ENCODE measurements around the gene DMXL1.

DNA sequence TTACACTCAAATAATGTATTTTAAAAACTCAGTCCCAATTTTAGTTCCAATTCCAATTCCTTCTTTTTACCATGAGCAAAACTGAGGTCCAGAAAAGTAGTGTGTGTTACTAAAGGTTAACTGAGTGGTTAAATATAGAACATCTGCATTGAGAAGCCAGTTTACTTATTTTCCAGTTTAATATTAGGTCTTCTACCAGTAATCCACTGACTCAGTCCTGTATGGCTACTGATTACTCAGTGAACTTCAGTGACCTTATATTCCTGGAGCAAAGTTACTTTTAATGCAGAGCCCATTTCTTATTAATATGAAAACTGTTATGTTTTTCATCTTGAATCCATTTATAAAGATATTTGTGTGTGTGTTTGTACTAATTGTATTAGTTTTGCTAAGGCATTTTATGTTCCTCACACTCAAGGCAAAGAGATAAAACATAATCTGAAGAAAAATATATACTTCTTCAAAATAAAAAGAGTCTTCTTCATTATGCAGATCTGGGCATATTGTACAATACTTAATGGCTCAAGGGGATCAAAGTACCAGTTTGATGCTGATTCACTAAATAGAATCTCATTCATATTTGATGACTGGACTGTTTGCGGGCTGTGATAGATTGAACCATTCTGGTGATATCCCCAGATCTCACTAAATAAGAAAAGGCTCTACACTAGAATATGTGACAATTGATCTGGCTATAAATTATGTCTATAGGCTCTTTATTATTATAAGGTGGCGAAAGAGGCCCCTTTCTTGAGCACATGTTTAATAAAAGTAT, 60.8 kb downstream of the DMXL1 start:
- TF ChIP-seq POLR2AphosphoS5 (IDR thresholded peaks at IDR 0.05; ENCODE audit: borderline replicate concordance, low read depth, low read length) (no peak), EZH2 (IDR thresholded peaks at IDR 0.05) (no peak)

Measured in SK-N-MC (cell line).